HUES64 (cell line): ENCODE data around the gene IFT122.
A peak's percentile ranks its signal among the peaks of the same experiment; 100 is the strongest.

Experiments
- H3K27ac ChIP-seq: 2 replicates; pipeline ENCODE4 v1.7.0; 2013; ENCODE audit warnings: low read depth, low read length, inconsistent platforms
- H3K27me3 ChIP-seq: 2 replicates; pipeline ENCODE4 v1.6.1; 2013; ENCODE audit warnings: mild to moderate bottlenecking, low read length; ENCODE audit not compliant: insufficient read depth
- H3K36me3 ChIP-seq: 2 replicates; pipeline ENCODE4 v1.6.1; 2013; ENCODE audit warnings: mild to moderate bottlenecking, low read length; ENCODE audit not compliant: insufficient read depth
- H3K4me1 ChIP-seq: 2 replicates; pipeline ENCODE4 v1.6.1; 2013; ENCODE audit warnings: mild to moderate bottlenecking, low read length, moderate library complexity; ENCODE audit not compliant: insufficient read depth
- H3K4me3 ChIP-seq: 2 replicates; pipeline ENCODE4 v1.5.1; 2013; ENCODE audit warnings: mild to moderate bottlenecking, low read length, moderate library complexity
- H3K9ac ChIP-seq: 2 replicates; pipeline ENCODE4 v1.6.1; 2013; ENCODE audit warnings: mild to moderate bottlenecking, low read depth, low read length
- H3K9me3 ChIP-seq: 2 replicates; pipeline ENCODE4 v1.6.1; 2013; ENCODE audit warnings: low read depth, low read length; ENCODE audit not compliant: insufficient read depth
- WGBS: fragments of 150-250, 120-280 bp; methylation state at CpG from one replicate; pipeline ENCODE4 v1.1.7; 2013; ENCODE audit warnings: missing lambda C conversion rate; 5-methylcytosine and 5-hydroxymethylcytosine counted together

Gene IFT122

DNA sequence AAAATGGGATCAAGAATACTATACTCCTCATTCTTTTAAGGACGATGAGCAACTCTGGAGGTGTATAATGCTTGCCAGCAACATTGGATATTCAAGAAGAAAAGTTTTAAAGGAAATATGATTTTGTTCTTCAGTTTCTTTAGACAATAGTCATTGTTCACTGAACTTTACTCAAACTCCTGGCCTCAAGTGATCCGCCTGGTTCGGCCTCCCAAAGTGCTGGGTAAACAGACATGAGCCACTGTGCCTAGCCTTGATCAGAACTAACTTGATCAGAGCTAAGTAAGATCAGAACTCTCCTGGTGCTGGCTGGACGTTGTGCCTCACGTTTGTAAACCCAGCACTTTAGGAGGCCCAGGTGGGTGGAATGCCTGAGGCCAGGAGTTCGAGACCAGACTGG is 24.2 kb upstream of the IFT122 start:
- H3K27ac ChIP-seq: no peak overlapping the region
- no peak overlapping the region for H3K9ac ChIP-seq
- 87% methylated on average over 6 of the region's 6 CpGs for WGBS
- no peaks in the 10 kb centered on the region for H3K9me3 ChIP-seq
- no peaks in the 10 kb centered on the region for H3K36me3 ChIP-seq
- peaks cover 5% of the 10 kb centered on the region; the same call in 1 of the 2 replicates for H3K4me1 ChIP-seq
- H3K4me3 ChIP-seq: no peak overlapping the region
- H3K27me3 ChIP-seq: no peaks in the 10 kb centered on the region

DNA sequence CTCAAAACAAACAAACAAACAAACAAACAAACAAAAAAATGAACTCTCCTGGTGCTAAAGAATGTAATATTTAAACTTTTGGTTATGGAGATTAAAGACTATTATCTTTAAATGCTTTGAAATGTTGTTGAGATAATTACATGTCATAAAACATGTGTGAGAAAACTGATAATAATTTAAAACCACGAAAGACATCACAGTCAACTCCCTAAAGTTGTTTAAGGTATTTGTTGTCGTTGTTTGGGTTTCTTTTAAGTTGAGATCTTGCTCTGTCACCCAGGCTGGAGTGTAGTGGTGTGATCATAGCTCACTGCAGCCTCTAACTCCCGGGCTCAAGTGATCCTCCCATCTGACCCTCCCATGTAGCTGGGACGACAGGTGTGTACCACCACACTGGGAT is 23.6 kb upstream of the IFT122 start:
- WGBS: 93% methylated on average over 3 of the region's 4 CpGs
- H3K27me3 ChIP-seq: no peaks in the 10 kb centered on the region
- H3K4me1 ChIP-seq: peaks cover 5% of the 10 kb centered on the region; the same call in 1 of the 2 replicates
- no peak overlapping the region for H3K4me3 ChIP-seq
- no peak overlapping the region for H3K9ac ChIP-seq
- H3K36me3 ChIP-seq: no peaks in the 10 kb centered on the region
- H3K9me3 ChIP-seq: no peaks in the 10 kb centered on the region
- no peak overlapping the region for H3K27ac ChIP-seq

DNA sequence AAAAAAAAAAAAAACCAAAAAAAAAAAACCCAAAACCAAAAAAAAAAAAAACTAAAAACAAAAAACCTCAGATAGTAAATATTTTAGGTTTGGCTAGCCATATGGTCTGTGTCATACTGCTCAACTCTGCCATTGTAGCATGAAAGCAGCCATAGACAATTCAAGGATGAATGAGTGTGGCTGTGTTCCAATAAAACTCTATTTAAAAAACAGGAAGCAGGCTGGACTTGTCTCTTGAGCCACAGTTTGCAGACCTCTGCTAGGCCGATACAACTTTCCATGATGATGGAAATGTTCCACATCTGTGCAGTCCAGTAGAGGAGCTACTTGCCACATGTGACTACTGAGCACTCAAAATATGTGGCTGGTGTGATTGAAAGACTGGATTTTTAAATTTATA is 22.7 kb upstream of the IFT122 start:
- no peak overlapping the region for H3K9ac ChIP-seq
- H3K27me3 ChIP-seq: no peaks in the 10 kb centered on the region
- H3K27ac ChIP-seq: no peak overlapping the region
- 96% methylated on average over 1 of the region's 1 CpG for WGBS
- no peaks in the 10 kb centered on the region for H3K36me3 ChIP-seq
- no peaks in the 10 kb centered on the region for H3K9me3 ChIP-seq
- H3K4me3 ChIP-seq: no peak overlapping the region
- H3K4me1 ChIP-seq: peaks cover 5% of the 10 kb centered on the region; the same call in 1 of the 2 replicates

DNA sequence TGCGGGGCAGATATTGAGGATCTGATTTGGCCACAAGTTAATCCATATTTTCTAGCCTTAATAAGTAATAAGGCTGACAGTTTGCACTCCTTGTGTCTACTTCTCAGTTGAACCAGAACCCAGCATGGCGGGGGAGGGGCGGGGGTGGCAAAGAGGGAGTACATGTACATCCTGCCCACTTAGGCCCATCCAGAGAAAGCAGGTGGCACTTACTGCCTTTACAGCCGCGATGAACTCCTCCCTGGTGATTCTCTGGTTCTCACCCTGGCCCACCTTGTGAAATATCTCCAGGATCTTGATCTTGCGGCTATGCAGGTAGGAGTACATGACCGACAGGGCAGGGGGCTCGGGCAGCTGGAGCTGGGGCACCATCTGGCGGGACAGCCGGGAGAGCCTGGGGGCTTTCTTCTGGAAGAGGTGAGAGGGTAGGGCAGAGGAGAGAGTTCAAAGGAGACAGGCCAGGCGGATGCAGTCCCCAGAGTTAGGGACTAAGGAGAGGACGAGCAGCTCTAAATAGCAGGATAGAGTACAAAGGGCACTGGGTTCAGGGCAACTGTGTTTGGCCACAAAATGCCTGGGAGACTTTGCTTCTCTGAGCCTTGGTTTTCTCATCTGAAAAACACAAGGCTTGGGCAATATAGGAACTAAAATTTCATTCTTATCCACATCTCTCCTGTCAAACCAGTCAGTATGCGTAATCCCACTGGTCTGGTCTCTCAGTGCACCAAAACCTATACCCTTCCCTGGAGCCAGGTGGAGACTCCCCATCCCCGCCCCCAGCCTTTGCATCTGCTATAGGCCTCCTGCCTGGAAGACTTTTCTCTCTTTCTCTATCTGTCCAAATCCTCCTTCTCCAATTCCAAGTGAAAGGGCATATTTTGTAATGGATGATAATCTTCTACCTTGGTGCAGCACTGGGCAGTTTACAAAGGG is 21.7 kb upstream of the IFT122 start:
- Histone ChIP-seq H3K4me1 (peaks cover 5% of the 10 kb centered on the region; the same call in 1 of the 2 replicates), H3K9ac (no peak overlapping the region), H3K27ac (no peak overlapping the region), H3K36me3 (no peaks in the 10 kb centered on the region), H3K27me3 (no peaks in the 10 kb centered on the region), H3K4me3 (no peak overlapping the region), H3K9me3 (no peaks in the 10 kb centered on the region)
- WGBS: 77% methylated on average over 14 of the region's 14 CpGs

DNA sequence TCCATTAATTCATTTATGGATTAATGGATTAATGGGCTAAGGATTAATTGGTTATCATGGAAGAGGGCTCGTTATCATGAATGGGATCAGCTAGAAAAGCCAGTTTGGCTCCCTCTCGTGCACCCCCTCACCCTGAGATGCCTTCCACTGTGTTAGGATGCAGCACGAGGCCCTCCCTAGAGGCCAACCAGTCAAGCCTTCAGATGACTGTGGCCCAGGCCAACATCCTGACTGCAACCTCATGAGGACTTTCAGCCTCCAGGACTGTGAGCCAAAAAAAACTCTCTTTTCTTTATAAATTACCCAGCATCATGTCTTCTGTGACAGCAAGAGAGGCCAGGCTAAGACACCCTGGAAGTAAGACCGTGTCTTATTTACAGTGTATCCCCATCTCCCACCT is 20.5 kb upstream of the IFT122 start:
- Histone ChIP-seq H3K27ac (no peak overlapping the region), H3K4me3 (no peak overlapping the region), H3K9ac (no peak overlapping the region), H3K4me1 (peaks cover 14% of the 10 kb centered on the region), H3K9me3 (no peaks in the 10 kb centered on the region), H3K36me3 (no peaks in the 10 kb centered on the region), H3K27me3 (no peaks in the 10 kb centered on the region)
- 92% methylated on average over 4 of the region's 4 CpGs for WGBS

DNA sequence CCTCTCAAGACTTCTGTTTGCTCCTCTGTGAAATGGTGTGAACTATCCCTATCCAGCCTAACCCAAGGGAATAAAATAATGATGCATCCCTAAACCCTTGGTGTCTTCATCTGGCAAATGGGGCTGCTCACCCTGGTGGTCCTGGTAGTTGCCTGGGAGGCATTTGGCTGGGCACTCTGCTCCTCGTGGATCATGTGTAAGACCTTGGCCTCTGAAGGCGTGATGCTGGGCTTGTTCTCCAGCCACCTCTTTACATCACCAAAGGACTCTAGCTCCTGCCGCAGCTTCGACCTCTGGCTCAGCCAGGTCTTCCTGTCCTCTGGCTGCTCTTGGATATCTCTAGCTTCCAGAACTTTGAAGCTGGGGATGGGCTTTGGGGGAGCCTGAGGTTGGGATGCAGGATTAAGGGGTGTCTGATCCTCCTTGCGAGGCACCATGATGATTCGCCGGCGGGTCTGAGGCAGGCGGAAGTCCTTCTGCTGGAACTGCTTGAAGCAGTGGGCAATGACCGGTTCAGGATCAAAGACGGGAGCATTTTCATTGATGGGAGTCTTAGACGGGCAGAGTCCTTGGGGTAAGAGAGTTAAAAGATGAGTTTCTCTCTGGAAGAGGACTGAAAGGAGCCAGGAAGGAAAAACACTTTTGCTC is 18.7 kb upstream of the IFT122 start:
- H3K4me1 ChIP-seq: peaks cover 29% of the 10 kb centered on the region
- H3K27me3 ChIP-seq: no peaks in the 10 kb centered on the region
- no peaks in the 10 kb centered on the region for H3K36me3 ChIP-seq
- no peak overlapping the region for H3K27ac ChIP-seq
- no peaks in the 10 kb centered on the region for H3K9me3 ChIP-seq
- WGBS: 92% methylated on average over 12 of the region's 12 CpGs
- H3K4me3 ChIP-seq: no peak overlapping the region
- H3K9ac ChIP-seq: no peak overlapping the region

DNA sequence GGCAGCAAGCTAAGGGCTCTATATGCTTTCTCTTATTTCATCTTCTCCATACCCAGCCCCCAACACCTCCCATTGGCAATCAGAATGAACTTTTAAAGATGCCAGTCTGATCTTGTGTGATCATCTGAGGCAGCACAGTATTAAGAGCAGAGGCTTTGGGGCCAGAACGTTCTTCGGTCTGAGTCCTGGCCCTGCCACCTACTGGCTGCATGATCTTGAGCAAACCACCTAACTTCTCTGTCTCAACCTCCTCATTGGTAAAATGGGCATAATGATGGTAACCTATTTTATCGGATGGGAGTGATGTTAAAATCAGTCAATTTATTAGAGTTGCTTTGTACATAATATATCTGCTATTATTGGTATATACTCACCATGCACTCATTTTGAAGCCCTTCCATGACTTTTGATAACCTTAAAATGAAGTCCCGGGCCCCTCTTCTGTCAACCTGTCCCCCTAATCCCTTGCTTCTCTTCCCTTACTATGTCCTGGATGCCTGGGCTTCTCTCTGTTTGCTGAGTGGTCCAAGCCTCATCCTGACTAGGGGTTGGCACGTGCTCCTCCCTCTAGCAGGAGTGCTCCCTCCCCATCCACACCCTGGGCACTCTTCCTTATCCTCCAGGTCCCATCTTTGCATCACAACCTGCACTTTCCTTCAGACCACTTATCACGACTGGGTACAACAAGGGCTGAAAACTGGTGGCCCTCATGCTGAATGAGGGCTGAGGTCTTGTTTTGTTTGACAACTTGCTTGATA is 17.9 kb upstream of the IFT122 start:
- Histone ChIP-seq H3K4me1 (peaks cover 29% of the 10 kb centered on the region), H3K4me3 (no peak overlapping the region), H3K27ac (no peak overlapping the region), H3K9ac (no peak overlapping the region), H3K36me3 (no peaks in the 10 kb centered on the region), H3K27me3 (peaks cover 2% of the 10 kb centered on the region; the same call in 1 of the 2 replicates), H3K9me3 (no peaks in the 10 kb centered on the region)
- WGBS: 83% methylated on average over 5 of the region's 6 CpGs

DNA sequence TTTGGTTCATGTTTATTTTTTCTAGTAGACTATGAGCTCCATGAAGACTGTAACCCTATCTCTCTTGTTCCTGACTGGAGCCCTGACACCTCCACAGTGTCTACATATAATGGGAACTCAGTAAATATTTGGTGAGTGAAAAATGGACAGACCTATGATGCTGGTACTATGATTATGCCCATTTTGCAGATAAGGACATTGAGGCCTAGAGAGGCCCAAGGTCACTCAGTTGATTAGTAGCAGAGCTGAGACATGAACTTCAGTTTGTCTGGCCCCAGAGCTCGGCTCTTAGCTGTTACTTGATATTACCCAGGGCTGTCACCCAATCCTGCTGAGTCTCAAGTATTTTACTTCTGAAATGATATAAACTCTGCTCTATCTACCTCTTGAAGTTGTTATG is 17.1 kb upstream of the IFT122 start:
- WGBS: 94% methylated on average over 1 of the region's 1 CpG
- H3K9me3 ChIP-seq: no peaks in the 10 kb centered on the region
- H3K27ac ChIP-seq: no peak overlapping the region

DNA sequence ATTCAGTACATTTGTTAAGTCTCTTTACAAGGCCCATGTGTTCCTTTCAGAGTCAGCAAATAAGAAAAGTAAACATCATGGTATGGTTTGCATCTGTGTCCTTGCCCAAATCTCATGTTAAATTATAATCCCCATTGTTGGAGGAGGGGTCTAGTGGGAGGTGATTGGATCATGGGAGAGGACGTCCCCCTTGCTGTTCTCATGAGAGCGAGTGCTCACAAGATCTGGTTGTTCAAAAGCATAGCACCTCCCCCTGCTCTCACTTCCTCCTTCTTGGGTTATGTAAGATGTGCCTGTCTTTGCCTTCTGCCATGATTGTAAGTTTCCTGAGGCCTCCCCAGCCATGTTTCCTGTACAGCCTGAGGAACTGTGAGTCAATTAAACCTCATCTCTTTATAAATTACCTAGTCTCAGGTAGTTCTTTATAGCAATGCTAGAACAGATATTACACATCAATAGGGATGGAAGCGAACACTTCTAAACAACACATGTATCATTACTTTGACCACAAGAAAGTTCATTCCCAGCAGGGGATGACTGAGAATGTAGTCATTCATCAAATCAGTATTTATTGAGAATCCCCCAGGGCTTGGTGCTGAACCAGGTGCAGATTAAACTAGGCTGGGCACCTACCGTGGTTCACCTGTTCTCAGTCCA is 15.7 kb upstream of the IFT122 start:
- no peak overlapping the region for H3K27ac ChIP-seq
- H3K9me3 ChIP-seq: no peaks in the 10 kb centered on the region
- 91% methylated on average over 2 of the region's 4 CpGs for WGBS
- 0 out of 2 replicates have a peak, but pooled peaks cover 4% of the 10 kb centered on the region for H3K36me3 ChIP-seq
- H3K27me3 ChIP-seq: peaks cover 13% of the 10 kb centered on the region
- H3K9ac ChIP-seq: no peak overlapping the region
- peaks cover 30% of the 10 kb centered on the region for H3K4me1 ChIP-seq
- H3K4me3 ChIP-seq: no peak overlapping the region

More for the DNA sequence above, 17.1 kb upstream of the IFT122 start:
- H3K9ac ChIP-seq: no peak overlapping the region
- H3K27me3 ChIP-seq: peaks cover 9% of the 10 kb centered on the region
- peaks cover 29% of the 10 kb centered on the region for H3K4me1 ChIP-seq
- H3K4me3 ChIP-seq: no peak overlapping the region
- no peaks in the 10 kb centered on the region for H3K36me3 ChIP-seq

DNA sequence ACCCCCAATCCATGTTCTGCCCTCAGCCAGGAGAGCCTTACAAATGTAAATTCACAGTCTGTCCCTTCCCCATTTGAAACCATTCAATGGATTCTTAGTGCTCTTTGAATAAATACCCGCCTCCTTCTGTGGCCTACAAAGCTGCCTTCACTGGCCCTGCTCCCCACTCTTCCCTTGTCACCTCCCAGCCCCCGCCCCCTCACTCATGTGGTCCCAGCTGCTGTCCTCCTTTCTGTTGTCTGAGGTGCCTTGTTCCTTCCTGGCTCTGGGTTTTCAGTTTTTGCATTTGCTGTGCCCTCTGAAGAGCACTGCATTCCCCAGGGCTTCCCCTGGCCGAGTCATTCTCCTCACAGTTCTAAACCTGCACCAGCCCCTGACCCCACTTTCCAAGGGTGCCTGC is 14.8 kb upstream of the IFT122 start:
- 45% methylated on average over 3 of the region's 3 CpGs for WGBS
- H3K9me3 ChIP-seq: no peaks in the 10 kb centered on the region
- H3K4me3 ChIP-seq: no peak overlapping the region
- peaks cover 38% of the 10 kb centered on the region for H3K4me1 ChIP-seq
- H3K36me3 ChIP-seq: peaks cover 11% of the 10 kb centered on the region; the same call in 1 of the 2 replicates
- H3K27ac ChIP-seq: peak overlapping the region; percentile 31; the same call in 1 of the 2 replicates
- peaks cover 13% of the 10 kb centered on the region for H3K27me3 ChIP-seq
- H3K9ac ChIP-seq: no peak overlapping the region
